Stimulated activated naive CD4-positive, alpha-beta T cell treated with Interleukin-2 at 50 U/mL for 16 hours (primary cell): ENCODE results near the gene UBALD1.

Source experiments
- DNase-seq: peaks from one replicate; lab custom pipeline; 2025; lab: John Stamatoyannopoulos, UW

UBALD1 gene

GRCh38 chr16:4614571-4615383, at the start of gene UBALD1:
Gene UBALD1 (minus strand): TSS chr16:4614888. CDS start chr16:4614797, 91 bp downstream.
- peak; percentile 72 for DNase-seq

GRCh38 chr16:4663777-4664465, 49.2 kb upstream of the UBALD1 start:
- DNase-seq = no peak

DNA sequence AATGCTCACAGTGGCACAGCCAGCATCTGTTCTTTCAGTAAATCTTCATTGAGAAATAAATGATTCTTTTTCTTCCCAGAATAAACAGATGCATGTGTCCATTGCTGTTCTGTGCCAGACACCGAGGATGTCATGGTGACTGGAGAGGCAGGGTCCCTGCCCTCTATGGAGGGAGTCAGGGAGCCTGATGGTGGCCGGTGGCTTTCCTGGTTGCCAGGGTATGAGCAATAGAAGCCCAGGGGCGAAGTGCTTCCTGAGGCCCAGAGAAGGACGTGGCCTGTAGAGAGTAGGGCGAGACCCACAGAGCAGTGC, 48.7 kb upstream of the UBALD1 start:
- DNase-seq = no peak

DNA sequence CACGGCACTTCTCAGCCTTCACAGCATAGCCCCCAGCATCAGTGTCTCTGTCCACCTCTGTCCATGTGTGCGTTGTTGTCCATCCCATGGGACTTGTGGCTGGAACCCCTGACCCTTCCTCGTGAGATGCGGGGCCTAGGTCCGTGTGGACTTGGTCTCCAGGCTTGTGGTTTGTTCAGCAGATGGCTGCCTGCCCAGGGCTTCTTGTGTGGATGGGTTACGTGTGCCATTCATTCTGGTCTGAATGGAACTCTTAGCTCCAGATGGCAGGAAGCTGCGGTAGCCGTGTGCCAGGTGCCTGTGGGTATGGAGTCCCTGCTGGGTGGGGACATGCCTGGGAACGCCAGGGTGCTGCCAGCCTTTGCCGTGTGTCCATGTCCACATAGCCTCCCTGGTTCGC, 47.0 kb upstream of the UBALD1 start:
- no peak for DNase-seq

DNA sequence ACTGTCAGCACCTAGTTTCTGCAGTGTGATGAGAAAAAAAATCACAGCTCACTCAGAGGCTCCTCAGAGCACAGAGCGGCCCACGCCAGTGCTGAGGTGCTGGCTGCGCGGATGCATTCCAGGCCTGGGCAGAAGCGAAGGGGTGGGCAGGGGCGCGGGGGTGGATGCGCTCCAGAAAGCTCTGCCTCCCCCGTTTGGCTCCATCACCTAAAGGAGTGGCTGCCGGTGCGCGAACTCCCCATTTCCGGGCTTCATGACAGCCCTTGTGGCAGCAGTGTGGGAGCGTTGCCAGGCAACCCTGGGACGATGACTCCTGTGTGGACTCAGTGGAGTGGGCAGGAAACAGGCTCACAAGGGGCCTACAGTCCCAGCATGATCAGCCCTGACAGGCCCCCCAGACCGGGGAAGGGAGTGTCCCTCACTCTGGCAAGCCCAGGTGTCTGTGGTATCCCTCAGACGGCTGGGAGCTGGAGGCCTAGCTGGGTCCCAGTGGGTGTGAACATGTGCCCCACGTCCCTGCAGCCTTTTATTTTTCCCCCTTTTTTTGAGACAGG, 45.8 kb upstream of the UBALD1 start:
- DNase-seq = peak; percentile 68

DNA sequence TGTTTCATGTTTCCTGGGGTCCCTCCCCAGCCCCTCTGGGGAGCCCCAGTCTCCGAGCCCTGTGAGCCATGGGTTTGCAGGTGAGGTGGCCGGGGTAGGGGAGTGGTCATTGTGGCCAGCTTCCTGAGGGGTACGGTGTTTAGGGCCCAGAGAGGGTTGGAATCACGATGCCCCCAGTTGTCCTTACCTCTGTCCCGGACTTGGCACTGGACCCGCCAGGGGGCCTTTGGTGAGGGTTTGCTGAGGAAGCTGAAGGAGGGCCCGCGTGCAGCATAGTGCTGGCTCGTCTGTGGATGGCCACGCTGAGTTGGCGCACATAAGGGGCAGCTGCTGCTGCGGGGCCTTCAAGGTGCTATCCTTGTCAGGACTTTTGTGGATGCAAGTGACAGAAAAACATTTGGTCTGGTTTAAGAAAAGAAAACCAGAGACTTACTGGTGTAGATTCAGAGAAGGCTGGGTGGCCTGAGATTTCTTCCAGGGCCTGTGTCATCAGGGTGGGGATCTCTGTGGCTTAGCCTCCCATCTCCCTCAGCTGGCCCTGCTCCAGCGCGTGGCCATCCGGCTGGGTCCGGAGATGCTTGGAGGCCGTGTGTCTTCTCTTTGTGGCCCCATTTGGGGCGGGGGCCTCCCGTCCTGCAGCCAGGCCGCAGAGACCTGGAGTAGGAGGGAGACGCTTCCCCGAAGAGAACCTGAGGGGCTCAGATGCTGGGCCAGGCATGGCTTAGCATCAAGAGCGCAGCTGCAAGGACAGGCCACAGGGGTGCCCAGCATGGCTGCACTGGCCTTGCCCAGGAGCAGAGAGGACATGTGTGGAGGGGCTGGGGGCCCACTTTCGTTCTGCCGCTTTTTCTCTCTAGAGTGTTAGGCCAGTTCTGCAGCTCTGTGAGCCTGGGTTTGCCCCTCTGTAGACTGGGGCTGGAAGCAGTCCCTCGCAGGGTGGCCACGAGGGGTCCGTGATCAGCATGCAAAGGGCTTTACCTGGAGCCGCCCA, 45.0 kb upstream of the UBALD1 start:
- DNase-seq = no peak

GRCh38 chr16:4656695-4657686, 42.3 kb upstream of the UBALD1 start:
- no peak for DNase-seq

GRCh38 chr16:4656221-4656620, 41.5 kb upstream of the UBALD1 start:
- DNase-seq = no peak

DNA sequence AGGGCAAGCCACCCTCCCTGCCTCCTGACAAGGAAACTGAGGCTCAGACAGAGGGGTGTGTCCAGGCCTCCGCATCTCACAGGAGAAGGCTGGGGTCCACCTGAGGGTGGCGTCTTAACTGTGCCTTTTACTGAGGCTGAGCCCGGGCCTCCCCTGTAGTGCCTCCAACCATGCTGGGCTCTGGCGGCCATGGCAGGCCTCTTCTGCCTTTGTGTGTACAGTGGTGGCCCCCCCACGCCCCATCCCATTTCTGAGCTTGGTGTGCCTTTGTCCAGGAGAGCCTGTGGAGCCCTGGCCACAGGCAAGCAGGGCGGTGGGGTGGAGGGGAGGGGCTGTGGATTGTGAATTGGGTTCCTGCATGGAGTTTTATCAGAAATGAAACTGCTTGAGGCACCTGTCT, 41.1 kb upstream of the UBALD1 start:
- no peak for DNase-seq

GRCh38 chr16:4654964-4655590, 40.4 kb upstream of the UBALD1 start:
- no peak for DNase-seq

- no peak for DNase-seq
Observed at GRCh38 chr16:4654011-4654963, 39.6 kb upstream of the UBALD1 start.

GRCh38 chr16:4652561-4652960, 37.9 kb upstream of the UBALD1 start:
- no peak for DNase-seq

DNA sequence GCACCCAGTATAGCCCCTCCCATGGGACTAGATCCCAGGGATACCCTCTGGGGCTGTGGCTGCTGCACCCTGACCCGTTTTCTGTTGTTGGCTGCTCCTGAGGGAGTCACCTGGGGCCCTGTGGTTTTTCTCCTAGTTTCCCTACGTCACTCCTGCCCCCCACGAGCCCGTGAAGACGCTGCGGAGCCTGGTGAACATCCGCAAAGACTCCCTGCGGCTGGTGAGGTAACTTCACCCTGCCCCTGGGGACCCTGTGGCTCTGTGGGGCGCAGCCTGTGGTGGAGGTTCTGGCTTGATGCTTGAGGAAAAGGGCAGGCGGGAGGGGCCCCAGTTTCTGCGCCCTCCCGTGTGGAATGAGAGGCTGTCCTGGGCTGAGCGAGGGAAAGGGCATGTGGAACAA, 37.1 kb upstream of the UBALD1 start:
- no peak for DNase-seq

DNA sequence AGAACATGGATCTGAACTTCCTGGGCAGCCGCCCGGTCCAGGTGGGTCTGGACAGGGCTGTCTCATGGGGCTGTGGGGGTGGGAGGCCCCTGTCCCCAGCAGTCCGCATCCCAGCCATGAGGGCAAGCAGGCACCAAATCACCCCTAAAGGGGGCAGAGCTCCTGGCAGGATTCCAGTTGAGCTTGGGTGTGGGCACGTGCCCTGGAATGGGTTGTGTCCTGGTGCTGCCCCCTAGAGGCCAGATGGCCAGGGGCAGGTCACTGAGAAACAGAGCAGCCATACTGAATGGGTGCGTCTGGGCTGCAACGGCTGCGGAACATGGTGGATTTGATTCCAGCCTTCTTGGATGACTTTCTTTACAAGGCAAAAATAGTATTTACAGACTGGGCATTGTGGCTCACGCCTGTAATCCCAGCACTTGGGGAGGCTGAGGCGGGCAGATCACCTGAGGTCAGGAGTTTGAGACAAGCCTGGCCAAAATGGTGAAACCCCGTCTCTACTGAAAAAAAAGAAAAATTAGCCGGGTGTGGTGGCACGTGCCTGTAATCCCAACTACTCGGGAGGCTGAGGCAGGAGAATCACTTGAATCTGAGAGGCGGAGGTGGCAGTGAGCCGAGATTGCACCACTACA, 35.9 kb upstream of the UBALD1 start:
- DNase-seq = peak; percentile 69

GRCh38 chr16:4649744-4650442, 35.2 kb upstream of the UBALD1 start:
- DNase-seq = no peak

DNA sequence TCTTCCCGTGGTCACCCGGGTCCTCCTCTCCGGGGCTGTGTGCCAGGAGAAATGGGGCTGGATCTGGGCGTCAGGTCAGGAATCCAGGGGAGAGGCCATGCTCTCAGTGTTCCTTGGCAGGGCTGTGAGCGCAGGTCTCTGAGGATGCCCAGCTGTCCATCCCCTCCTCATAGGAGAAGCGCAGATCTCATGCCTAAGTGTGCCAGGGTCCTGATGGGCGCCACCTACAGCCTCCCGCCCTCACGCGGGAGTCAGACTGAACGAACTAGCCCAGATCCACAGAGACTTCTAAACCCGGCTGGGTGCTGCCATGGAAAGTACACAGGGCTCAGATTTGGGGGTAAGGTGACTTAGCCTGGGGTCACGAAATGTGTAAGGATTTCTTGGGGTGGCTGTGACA, 34.2 kb upstream of the UBALD1 start:
- no peak for DNase-seq

- DNase-seq = no peak
Observed at GRCh38 chr16:4647644-4647980, 32.9 kb upstream of the UBALD1 start.
